Stimulated activated CD4-positive, alpha-beta T cell treated with anti-CD3 and anti-CD28 coated beads, Interleukin-1b, Interleukin-23, amount 100 ng/mL, for 4 hours (primary cell): Measurements from ENCODE around the gene SPATA33.
"Not testable (repeated sequence)": the region's sequence is repeated elsewhere in the genome, so short reads cannot be mapped to it uniquely, and the experiment has no call there.

Experiments used
- DNase-seq, 2 donors: peaks; one replicate each; pipeline ENCODE4 v3.0.0-alpha.2; 2020; ENCODE audit warnings: low read depth in 2 of 2

The SPATA33 gene

GRCh38 chr16:89629827-89630610 is 27.6 kb upstream of the SPATA33 start:
- DNase-seq = no peak

GRCh38 chr16:89633064-89633631 is 24.5 kb upstream of the SPATA33 start:
- no peak for DNase-seq

DNA sequence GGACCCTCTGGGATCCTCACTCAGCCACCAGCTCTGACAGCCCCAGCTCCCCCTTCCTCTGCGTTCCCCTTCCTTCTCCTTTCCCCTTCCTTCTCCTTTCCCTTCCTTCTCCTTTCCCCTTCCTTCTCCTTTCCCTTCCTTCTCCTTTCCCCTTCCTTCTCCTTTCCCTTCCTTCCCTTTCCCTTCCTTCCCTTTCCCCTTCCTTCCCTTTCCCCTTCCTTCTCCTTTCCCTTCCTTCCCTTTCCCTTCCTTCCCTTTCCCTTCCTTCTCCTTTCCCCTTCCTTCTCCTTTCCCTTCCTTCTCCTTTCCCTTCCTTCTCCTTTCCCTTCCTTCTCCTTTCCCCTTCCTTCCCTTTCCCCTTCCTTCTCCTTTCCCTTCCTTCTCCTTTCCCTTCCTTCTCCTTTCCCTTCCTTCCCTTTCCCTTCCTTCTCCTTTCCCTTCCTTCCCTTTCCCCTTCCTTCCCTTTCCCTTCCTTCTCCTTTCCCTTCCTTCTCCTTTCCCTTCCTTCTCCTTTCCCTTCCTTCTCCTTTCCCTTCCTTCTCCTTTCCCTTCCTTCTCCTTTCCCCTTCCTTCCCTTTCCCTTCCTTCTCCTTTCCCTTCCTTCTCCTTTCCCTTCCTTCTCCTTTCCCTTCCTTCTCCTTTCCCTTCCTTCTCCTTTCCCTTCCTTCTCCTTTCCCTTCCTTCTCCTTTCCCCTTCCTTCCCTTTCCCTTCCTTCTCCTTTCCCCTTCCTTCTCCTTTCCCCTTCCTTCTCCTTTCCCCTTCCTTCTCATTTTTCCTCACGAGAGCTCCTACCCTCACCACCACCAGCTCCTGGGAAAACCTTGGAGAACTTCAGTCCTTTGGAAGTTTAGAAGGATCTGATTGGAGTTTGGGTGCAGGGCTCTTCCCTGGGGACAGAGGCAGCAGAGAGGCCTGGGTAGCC is 22.9 kb upstream of the SPATA33 start:
- DNase-seq = not testable (repeated sequence)

DNA sequence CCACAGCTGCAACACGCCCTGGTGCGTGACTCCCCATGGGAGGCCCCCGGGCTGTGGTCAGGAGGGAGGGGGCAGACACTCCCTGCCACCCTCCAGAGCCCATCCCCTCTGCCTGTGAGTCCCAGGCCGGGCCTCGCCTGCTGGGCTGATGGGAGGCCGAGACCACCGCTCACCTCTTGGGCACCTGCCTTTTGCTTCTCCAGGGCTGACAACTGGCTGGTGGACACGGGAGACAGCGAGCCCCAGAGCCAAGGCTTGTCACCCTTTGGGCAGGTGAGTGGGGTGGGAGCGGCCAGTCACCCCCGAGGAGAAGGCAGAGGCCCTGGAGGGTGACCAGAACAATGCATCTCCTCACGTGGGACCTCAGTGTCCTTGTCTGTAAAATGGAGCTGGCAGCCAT is 21.0 kb upstream of the SPATA33 start:
- DNase-seq = no peak

DNA sequence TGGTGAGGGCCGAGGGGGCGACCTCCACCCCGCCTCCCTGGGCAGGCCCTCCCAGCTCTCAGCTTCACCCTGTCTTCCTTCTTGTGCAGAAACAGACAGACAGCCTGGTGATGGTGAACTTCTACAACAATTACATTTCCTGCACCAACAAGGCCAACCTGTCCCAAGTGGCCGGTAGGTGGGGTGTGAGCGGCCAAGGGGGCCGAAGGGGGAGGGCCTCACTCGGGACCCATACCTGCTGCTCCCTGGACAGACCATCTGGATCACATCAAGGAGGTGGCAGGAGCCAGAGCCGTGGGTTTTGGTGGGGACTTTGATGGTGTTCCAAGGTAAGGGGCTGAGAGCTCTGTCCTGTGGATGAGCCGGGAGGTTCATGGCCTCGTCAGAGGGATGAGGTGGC is 20.3 kb upstream of the SPATA33 start:
- no peak for DNase-seq

- DNase-seq = no peak
Measured at GRCh38 chr16:89638455-89638854, 19.2 kb upstream of the SPATA33 start.

DNA sequence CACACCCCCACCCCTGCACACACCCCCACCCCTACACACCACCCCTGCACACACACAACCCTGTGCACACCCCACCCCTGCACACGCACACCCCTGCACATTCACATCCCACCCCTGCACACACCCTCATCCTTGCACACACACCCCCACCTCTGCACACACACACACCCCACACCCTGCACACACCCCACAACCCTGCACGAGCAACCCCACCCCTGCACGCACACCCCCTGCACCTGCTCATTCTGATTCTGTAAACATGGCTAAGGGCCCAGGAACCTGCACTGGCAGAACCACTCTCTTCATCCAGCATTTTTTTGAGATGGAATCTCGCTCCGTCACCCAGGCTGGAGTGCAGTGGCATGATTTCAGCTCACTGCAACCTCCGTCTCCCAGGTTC is 18.3 kb upstream of the SPATA33 start:
- no peak for DNase-seq

DNA sequence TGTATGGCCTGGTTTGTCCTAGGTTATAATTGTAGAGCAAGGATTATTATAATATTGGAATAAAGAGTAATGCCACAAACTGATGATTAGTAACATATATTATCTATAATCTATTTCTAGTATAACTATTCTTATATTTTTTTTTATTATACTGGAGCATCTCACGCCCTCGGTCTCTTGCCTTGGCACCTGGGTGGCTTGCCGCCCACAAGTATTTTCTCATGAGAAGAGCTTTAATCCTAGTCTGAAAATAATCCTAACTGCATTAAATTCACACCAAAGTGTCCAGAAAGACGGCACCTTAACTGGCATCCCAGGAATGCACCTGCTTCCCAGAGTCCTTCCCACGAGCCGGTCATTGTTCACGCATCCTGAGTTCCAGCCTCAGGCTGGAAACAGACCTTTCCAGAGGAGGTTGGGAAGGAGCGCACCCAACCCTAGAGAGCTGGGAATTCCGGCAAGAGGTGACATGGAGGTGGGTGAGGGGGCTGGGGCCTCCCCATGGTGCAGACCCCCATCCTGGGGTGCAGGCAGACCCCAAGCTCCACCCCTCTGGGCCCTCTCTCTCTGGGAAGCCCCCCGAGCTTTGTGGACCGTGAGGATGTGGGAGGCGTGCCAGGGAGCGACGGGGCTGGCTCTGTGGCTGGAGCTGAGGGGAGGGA is 16.0 kb upstream of the SPATA33 start:
- no peak for DNase-seq

DNA sequence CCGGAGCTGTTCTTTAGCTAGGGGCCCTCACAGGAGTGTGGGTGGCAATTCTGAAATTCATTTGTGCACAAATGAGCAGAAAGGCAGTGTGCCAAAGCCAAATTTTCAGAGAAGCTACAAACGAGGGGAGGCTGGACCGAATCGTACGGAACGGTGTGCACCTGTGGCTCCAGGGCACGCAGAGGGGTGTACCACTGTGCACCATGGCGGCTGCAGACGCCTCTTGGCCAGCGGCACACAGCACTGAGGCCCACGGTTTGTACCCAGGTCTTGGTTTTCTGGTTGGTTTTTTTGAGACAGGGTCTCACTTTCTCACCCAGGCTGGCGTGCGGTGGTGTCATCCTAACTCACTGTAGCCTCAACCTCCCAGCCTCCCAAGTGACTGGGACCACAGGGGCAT is 15.1 kb upstream of the SPATA33 start:
- DNase-seq = no peak

GRCh38 chr16:89643769-89644300 is 13.8 kb upstream of the SPATA33 start:
- no peak for DNase-seq

- DNase-seq = no peak
Measured at GRCh38 chr16:89645122-89645521, 12.5 kb upstream of the SPATA33 start.

DNA sequence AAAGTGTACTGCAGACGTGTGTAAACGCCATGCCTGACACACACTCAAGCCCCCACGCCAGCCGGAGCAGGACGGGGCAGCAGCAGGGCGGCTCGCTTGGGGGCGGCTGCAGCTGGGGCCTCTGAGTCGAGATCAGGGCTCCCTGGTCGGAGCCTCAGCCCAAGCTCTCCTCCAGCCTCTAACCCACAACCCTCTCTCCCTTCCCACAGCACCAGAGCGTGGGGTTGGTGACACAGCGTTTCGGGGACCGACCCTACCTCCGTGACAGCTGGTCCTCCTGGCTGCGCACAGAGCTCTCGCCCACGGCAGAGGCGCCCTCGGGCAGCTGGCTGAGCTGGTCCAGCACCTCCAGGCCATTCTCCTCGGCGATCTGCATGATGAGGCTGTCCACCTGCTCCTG is 11.4 kb upstream of the SPATA33 start:
- DNase-seq = no peak

GRCh38 chr16:89646906-89647305 is 10.7 kb upstream of the SPATA33 start:
- no peak for DNase-seq

- no peak for DNase-seq
Measured at GRCh38 chr16:89651584-89651983, 6.1 kb upstream of the SPATA33 start.

- DNase-seq = no peak
Measured at GRCh38 chr16:89653656-89654295, 3.9 kb upstream of the SPATA33 start.

GRCh38 chr16:89655062-89655643 is 2.5 kb upstream of the SPATA33 start:
- no peak for DNase-seq

- DNase-seq = no peak
Measured at GRCh38 chr16:89656435-89657121, 1.1 kb upstream of the SPATA33 start.

DNA sequence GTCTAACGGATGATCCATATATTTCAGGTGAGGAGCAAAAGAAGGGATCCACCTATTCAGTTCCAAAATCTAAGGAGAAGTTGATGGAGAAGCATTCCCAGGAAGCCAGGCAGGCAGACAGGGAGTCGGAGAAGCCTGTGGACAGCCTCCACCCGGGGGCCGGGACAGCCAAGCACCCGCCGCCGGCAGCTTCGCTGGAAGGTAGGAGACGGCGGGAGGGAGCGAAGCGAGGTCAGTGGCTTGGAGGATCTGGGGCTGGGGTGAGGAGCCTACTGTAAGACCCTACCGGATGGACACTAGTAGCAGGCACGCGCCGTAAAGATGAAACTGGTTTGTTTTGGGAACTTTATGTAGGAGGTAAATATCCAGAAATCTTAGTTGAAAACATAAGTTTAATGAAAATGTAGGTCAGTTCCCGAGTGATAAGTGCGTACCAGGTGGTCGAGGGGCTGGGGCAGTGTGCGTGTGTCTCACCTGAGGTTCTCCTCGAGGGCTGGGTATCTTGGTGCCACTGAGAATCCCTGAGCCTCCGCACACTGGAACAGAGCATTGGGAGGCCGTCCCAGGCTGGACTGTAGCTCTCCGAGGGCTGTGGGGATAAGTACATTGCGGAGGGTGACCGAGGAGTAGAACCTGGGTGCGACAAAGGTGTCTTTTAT is 714 bp downstream of the SPATA33 start:
- no peak for DNase-seq

GRCh38 chr16:89660146-89660545 is 2.5 kb downstream of the SPATA33 start:
- no peak for DNase-seq

DNA sequence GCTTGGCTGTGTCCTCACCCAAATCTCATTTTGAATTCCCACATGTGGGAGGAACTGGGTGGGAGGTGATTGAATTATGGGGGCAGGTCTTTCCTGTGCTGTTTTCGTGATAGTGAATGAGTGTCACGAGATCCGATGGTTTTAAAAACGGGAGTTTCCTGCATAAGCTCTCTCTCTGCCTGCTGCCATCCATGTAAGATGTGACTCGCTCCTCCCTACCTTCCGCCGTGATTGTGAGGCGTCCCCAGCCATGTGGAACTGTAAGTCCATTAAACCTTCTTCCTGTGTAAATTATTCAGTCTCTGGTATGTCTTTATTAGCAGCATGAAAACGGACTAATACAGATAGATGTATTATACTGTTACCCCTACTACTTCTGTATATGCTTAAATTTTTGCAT is 3.6 kb downstream of the SPATA33 start:
- DNase-seq = no peak
